Skeletal muscle tissue (tissue), 2 donors: ENCODE measurements around the gene TRAPPC10. TPM values are rescaled to one million over a fixed set of nuclear protein-coding genes. Genes with fewer than 3 reads are reported as not detected.

Experiments
- small RNA-seq: library from RNA; depleted of rRNA; stranded (forward); fragments of <200 nt; gene quantifications from one replicate; pipeline ENCODE3, GENCODE V24; 2014
- total RNA-seq: library from RNA; depleted of rRNA; stranded (reverse); fragments of >200 nt; gene quantifications from one replicate; pipeline ENCODE4 v1.2.3, GENCODE V29; 2014

TRAPPC10 gene
- total RNA-seq, 1 donor from 2014 or later, result 7.3 TPM

Small RNAs within 50 kb of the gene (small RNA-seq; reads per million reads assigned to genes)
- not detected for gene RNU6-1150P

Other genes starting within 250 kb of the TRAPPC10 start
- 6.3 TPM for gene CSTB, start 236.0 kb upstream of the TRAPPC10 start, total RNA-seq
- 10.4 TPM for gene RRP1, start 222.7 kb upstream of the TRAPPC10 start, total RNA-seq
- gene AGPAT3, start 147.1 kb upstream of the TRAPPC10 start, total RNA-seq, result 16.7 TPM
- 7.3 TPM for gene PWP2, start 95.1 kb downstream of the TRAPPC10 start, total RNA-seq
- 15.1 TPM for gene GATD3, start 121.4 kb downstream of the TRAPPC10 start, total RNA-seq
- 2.6 TPM for gene ICOSLG, start 228.6 kb downstream of the TRAPPC10 start, total RNA-seq
- not detected for gene DNMT3L, start 249.6 kb downstream of the TRAPPC10 start, total RNA-seq